CD14-positive monocyte (primary cell): ENCODE results near the gene MON1A. TPM values are rescaled to one million over a fixed set of nuclear protein-coding genes. Genes with fewer than 3 reads are reported as not detected.

Experiments
- DNase-seq, 3 donors: peaks; one replicate each; pipeline ENCODE4 v3.0.0-alpha.2; 2011 to 2022
- H2AFZ ChIP-seq: 2 replicates; pipeline ENCODE4 v1.6.0; 2012; ENCODE audit warnings: mild to moderate bottlenecking, low read depth, low read length, inconsistent platforms; ENCODE audit not compliant: insufficient read depth, poor library complexity, severe bottlenecking
- H3K27ac ChIP-seq, 2 donors: 1 replicate in 1 of 2; 2 replicates in 1 of 2; pipeline ENCODE4 v1.5.1; 2012 to 2013; ENCODE audit warnings: low read length in 2 of 2, control low read depth in 1 of 2, inconsistent platforms in 1 of 2, low read depth in 1 of 2, mild to moderate bottlenecking in 1 of 2
- H3K27me3 ChIP-seq, 2 donors: one replicate each; pipeline versions ENCODE4 v1.6.0 to v1.6.1; 2011 to 2013; ENCODE audit warnings: low read length in 2 of 2; ENCODE audit not compliant: control insufficient read depth in 2 of 2, insufficient read depth in 2 of 2
- H3K36me3 ChIP-seq, 2 donors: replicated peaks in 1 of 2; 1 replicate in 1 of 2; 2 replicates in 1 of 2; pipeline versions ENCODE4 v1.5.1 to v1.6.1; 2012 to 2013; ENCODE audit warnings: low read length in 2 of 2, control low read depth in 1 of 2, inconsistent platforms in 1 of 2, mild to moderate bottlenecking in 1 of 2; ENCODE audit not compliant: insufficient read depth in 2 of 2, control insufficient read depth in 1 of 2
- H3K4me1 ChIP-seq, 2 donors: 1 replicate in 1 of 2; 2 replicates in 1 of 2; pipeline versions ENCODE4 v1.5.1 to v1.6.1; 2012 to 2013; ENCODE audit warnings: low read length in 2 of 2, control low read depth in 1 of 2, inconsistent platforms in 1 of 2, mild to moderate bottlenecking in 1 of 2, moderate library complexity in 1 of 2; ENCODE audit not compliant: insufficient read depth in 2 of 2, control insufficient read depth in 1 of 2
- H3K4me2 ChIP-seq: replicated peaks from 2 replicates; pipeline ENCODE3; 2012; ENCODE audit warnings: low read length, moderate library complexity, mild to moderate bottlenecking; ENCODE audit not compliant: poor library complexity, severe bottlenecking; ENCODE audit errors: extremely low read depth
- H3K4me3 ChIP-seq, 3 experiments: fragments of 200-600 bp in 1 of 3; sonication (generic) in 1 of 3; replicated peaks in 1 of 3; 1 replicate in 2 of 3; 2 replicates in 1 of 3; pipeline ENCODE4 v1.5.1; 2011 to 2013; ENCODE audit warnings: low read length in 3 of 3, mild to moderate bottlenecking in 3 of 3, control low read depth in 2 of 3, low read depth in 2 of 3, inconsistent platforms in 1 of 3, moderate library complexity in 1 of 3
- H3K79me2 ChIP-seq: 2 replicates; pipeline ENCODE4 v1.6.0; 2012; ENCODE audit warnings: mild to moderate bottlenecking, control low read depth, inconsistent platforms, low read length, moderate library complexity; ENCODE audit not compliant: insufficient read depth
- H3K9ac ChIP-seq: 2 replicates; pipeline ENCODE4 v1.6.0; 2017; ENCODE audit warnings: low read length, mild to moderate bottlenecking; ENCODE audit not compliant: insufficient read depth, poor library complexity, severe bottlenecking
- H3K9me3 ChIP-seq, 2 donors: replicated peaks in 1 of 2; 1 replicate in 1 of 2; 2 replicates in 1 of 2; pipeline versions ENCODE4 v1.5.1 to v1.6.1; 2012 to 2013; ENCODE audit warnings: low read length in 2 of 2, control low read depth in 1 of 2; ENCODE audit not compliant: control insufficient read depth in 1 of 2, insufficient read depth in 1 of 2
- H4K20me1 ChIP-seq: 2 replicates; pipeline ENCODE4 v1.6.0; 2012; ENCODE audit warnings: mild to moderate bottlenecking, low read length, control low read depth, moderate library complexity; ENCODE audit not compliant: insufficient read depth
- H3K27ac Mint-ChIP-seq, 7 donors: one replicate each; pipeline ENCODE4 v1.8.0; 2020; ENCODE audit warnings: mild to moderate bottlenecking in 7 of 7, mixed read lengths in 7 of 7, moderate library complexity in 6 of 7, inconsistent platforms in 2 of 7
- H3K27me3 Mint-ChIP-seq, 3 donors: one replicate each; pipeline ENCODE4 v1.8.0; 2021 to 2022; ENCODE audit warnings: low read depth in 3 of 3, mild to moderate bottlenecking in 3 of 3, mixed read lengths in 3 of 3, moderate library complexity in 3 of 3, inconsistent platforms in 1 of 3
- H3K36me3 Mint-ChIP-seq, 2 donors: one replicate each; pipeline ENCODE4 v1.8.0; 2020; ENCODE audit warnings: mixed read lengths in 2 of 2, inconsistent platforms in 1 of 2, mild to moderate bottlenecking in 1 of 2
- H3K4me1 Mint-ChIP-seq: one replicate; pipeline ENCODE4 v1.8.0; 2020; ENCODE audit warnings: mild to moderate bottlenecking, mixed read lengths
- H3K4me3 Mint-ChIP-seq, 2 donors: one replicate each; pipeline ENCODE4 v1.8.0; 2020; ENCODE audit warnings: mild to moderate bottlenecking in 2 of 2, mixed read lengths in 2 of 2, moderate library complexity in 1 of 2
- H3K9me3 Mint-ChIP-seq, 7 donors: one replicate each; pipeline ENCODE4 v1.8.0; 2020 to 2022; ENCODE audit warnings: mixed read lengths in 7 of 7, mild to moderate bottlenecking in 6 of 7, moderate library complexity in 6 of 7, inconsistent platforms in 2 of 7
- CTCF ChIP-seq: fragments of 200-600 bp; IDR thresholded peaks from one replicate; pipeline ENCODE4 v1.8.0; 2022; ENCODE audit warnings: antibody characterized with exemption, mild to moderate bottlenecking
- WGBS: methylation state at CpG from one replicate; pipeline ENCODE4 v1.1.5; 2013; ENCODE audit warnings: missing lambda C conversion rate; ENCODE audit not compliant: insufficient coverage; 5-methylcytosine and 5-hydroxymethylcytosine counted together
- intact Hi-C, 2 donors: fragments of 100-400 bp; cut with micrococcal nuclease; formaldehyde crosslinking; loops; one replicate each; pipeline versions ENCODE4 v1.15.0 to v1.15.1; 2023
- polyA plus RNA-seq, 3 donors: library from polyadenylated mRNA; depleted of rRNA in 1 of 3; unstranded in 2 of 3; stranded (reverse) in 1 of 3; fragments of 300-500 nt in 2 of 3; fragments of >200 nt in 1 of 3; fragmentation: Illumina TruSeq in 2 of 3; gene quantifications; 1 replicate in 2 of 3; 2 replicates in 1 of 3; pipeline ENCODE4 v1.2.3, GENCODE V29; 2012 to 2021

MON1A gene
- polyA plus RNA-seq, 3 donors, result 5.4 to 6.6 (median 6.1) TPM

- no peak overlapping the region for H3K4me3 ChIP-seq
Observed at GRCh38 chr3:49878686-49879085, 50.9 kb downstream of the MON1A start.

GRCh38 chr3:49877716-49878115, 51.9 kb downstream of the MON1A start:
- H3K4me1 Mint-ChIP-seq, result peaks cover 21% of the 10 kb centered on the region
- WGBS, result no CpG with 5 or more reads among the region's 2 CpGs
- no peak overlapping the region for H3K4me3 ChIP-seq
- no peaks in the 10 kb centered on the region for H4K20me1 ChIP-seq
- H3K4me1 ChIP-seq, result peaks cover 4 to 8% of the 10 kb centered on the region in 2 donors
- H2AFZ ChIP-seq, result no peak overlapping the region
- H3K4me2 ChIP-seq, result no peak overlapping the region
- H3K36me3 Mint-ChIP-seq, result no peaks in the 10 kb centered on the region
- no peaks in the 10 kb centered on the region for H3K79me2 ChIP-seq
- intact Hi-C loops, result no loop called here
- no peaks in the 10 kb centered on the region for H3K9me3 ChIP-seq
- H3K27me3 Mint-ChIP-seq, result peaks cover 0 to 4% (median 1%) of the 10 kb centered on the region in 3 donors
- no peak for TF ChIP-seq CTCF
- H3K27ac ChIP-seq, result no peak overlapping the region
- H3K9ac ChIP-seq, result no peak overlapping the region
- DNase-seq, result no peak
- H3K36me3 ChIP-seq, result no peaks in the 10 kb centered on the region
- H3K9me3 Mint-ChIP-seq, result no peaks in the 10 kb centered on the region
- H3K4me3 Mint-ChIP-seq, result no peak overlapping the region
- no peak overlapping the region for H3K27ac Mint-ChIP-seq
- no peaks in the 10 kb centered on the region for H3K27me3 ChIP-seq

More at GRCh38 chr3:49878686-49879085, 50.9 kb downstream of the MON1A start:
- Mint-ChIP-seq H3K4me1 (peaks cover 19% of the 10 kb centered on the region), H3K4me3 (no peak overlapping the region), H3K27me3 (peaks cover 0 to 3% (median 1%) of the 10 kb centered on the region in 3 donors), H3K9me3 (no peaks in the 10 kb centered on the region), H3K27ac (no peak overlapping the region), H3K36me3 (no peaks in the 10 kb centered on the region)
- DNase-seq, result no peak
- no peak overlapping the region for H2AFZ ChIP-seq
- H3K79me2 ChIP-seq, result no peaks in the 10 kb centered on the region
- H3K27me3 ChIP-seq, result no peaks in the 10 kb centered on the region
- intact Hi-C loops, result no loop called here
- no peaks in the 10 kb centered on the region for H3K9me3 ChIP-seq
- no peak overlapping the region for H3K4me2 ChIP-seq
- no peak overlapping the region for H3K27ac ChIP-seq
- H3K4me1 ChIP-seq, result peaks cover 4 to 8% of the 10 kb centered on the region in 2 donors
- no peaks in the 10 kb centered on the region for H3K36me3 ChIP-seq
- H3K9ac ChIP-seq, result no peak overlapping the region
- H4K20me1 ChIP-seq, result no peaks in the 10 kb centered on the region
- no peak for TF ChIP-seq CTCF
